Right ventricle myocardium superior (tissue), 1 donor: Measurements from ENCODE around the gene PDCD6IP. TPM values are rescaled to one million over a fixed set of nuclear protein-coding genes. Genes with fewer than 3 reads are reported as not detected.

Experiments
- ATAC-seq: fragments of 200-7000 bp; cut with Tn5 transposase; one replicate; pipeline ENCODE4 v1.9.1; 2020; ENCODE audit warnings: mild to moderate bottlenecking; ENCODE audit not compliant: poor library complexity
- DNase-seq: peaks from one replicate; pipeline ENCODE4 v3.0.0-alpha.2; 2020
- intact Hi-C: fragments of 100-400 bp; cut with DNase I; formaldehyde crosslinking; loops from one replicate; pipeline ENCODE4 v1.11.2; 2022
- total RNA-seq: library from RNA; stranded (reverse); fragmentation: NEBNext Ultra II Directional; extraction: Animal tissue kit (Norgen Biotek cat#: 25700); gene quantifications from one replicate; pipeline ENCODE4 v1.2.1, GENCODE V29; 2021
- donor health status: DM: no; HTN: yes; CAD: no; lungs with severe emphysema.

Gene PDCD6IP
- total RNA-seq, 1 donor from 2014 or later: 131 TPM

DNA sequence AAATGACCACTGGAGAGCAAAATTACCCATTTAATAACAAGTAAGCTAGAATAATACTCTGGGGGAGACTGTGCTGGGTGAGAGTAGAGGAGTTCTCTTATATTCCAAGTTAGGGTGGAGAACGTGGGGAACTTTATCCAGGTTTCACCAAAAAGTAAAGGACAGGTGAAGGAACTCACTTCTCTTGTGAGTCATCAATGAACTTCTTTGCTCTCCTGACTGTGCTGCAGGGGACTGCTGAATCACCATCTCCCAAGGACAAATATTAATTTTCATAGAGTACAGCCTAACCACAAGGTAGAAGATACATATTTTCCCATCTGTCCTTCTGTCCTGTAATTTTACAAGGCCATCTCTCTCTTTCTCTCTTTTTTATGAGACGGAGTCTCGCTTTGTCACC, 8.3 kb upstream of the PDCD6IP start:
- intact Hi-C loops: no loop called here
- ATAC-seq (no peak), DNase-seq (no peak)

DNA sequence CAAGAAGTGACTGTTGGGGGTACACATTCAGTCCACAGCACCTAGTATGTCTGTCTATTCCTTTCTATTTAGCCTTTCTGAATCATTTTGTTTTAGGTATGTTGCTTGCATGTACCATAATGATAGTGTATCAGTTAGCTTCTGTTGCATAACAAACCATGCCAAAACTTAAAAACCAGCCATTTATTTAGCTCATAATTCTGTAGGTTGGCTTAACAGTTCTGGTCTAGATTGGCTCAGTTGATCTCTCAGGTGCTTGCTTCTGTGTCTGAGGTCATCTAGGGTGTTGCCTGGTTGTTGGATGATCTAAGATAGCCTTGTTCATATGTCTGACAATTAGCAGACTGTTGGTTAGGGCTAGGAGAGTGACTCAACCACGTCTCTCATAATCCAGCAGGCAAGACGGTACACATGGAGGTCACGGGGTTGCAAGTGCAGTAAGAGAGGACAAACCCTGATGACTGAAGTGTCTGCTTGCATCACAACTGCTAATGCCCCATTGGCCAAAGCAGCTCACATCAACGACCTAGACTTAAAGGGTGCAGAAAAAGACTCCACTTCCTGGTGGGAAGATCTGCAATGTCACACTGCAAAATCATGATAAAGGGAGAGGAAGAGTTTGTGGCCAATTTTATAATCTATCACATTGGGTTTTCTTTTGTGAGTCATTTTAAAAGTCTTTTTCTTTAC, 6.8 kb upstream of the PDCD6IP start:
- peak; percentile 18 for ATAC-seq
- DNase-seq: no peak
- intact Hi-C loops: no loop called here

DNA sequence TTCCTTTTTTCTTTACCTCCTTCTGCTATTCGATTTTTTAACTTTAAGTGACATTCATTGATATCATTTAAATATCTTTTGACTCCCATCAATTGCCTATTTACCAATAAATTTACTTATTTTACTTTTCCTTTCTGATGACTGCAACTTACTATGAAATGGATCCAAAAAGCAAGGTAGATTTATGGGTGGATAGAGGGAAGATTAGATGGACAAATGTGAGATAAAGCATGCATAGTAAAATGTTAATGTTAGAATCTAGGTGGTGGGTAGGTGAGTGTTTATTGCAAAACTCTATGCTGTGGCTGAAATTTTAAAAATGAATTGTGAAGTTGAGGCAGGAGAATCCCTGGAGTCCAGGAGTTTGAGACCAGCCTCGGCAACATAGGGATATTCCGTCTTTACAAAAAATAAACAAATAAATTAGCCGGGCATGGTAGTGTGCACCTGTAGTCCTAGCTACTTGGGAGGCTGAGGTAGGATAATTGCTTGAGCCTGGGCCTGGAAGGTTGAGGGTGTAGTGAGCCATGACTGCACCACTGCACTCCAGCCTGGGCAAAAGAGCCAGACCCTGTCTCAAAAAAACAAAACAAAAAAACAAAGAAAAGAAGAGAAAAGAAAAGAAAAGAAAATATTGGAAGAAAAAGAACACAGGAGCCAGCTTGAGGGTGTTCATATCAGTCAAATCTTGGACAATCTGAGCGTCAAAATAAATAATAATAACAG, 6.1 kb upstream of the PDCD6IP start:
- DNase-seq (no peak), ATAC-seq (no peak)
- intact Hi-C loops: no loop called here

DNA sequence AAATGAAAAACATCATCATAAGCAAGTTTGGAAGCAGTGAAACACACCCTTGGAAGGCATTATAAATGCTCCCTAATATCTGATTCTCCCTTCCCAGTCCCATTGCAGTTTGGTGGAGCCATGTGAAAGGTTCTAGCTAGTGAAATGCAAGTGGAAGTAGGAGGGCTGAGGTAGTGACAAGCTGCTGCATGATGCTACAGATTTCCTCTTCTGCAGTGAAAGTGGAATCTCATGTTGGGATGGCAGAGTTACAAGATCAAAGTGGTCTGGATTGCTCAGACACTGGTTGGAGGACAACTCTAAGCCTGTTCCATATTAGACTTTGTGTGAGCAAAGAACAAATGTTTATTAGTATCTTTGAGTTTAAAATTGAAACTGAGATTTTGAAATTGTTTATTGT, 3.3 kb upstream of the PDCD6IP start:
- intact Hi-C loops: no loop called here
- ATAC-seq: no peak
- DNase-seq: no peak

DNA sequence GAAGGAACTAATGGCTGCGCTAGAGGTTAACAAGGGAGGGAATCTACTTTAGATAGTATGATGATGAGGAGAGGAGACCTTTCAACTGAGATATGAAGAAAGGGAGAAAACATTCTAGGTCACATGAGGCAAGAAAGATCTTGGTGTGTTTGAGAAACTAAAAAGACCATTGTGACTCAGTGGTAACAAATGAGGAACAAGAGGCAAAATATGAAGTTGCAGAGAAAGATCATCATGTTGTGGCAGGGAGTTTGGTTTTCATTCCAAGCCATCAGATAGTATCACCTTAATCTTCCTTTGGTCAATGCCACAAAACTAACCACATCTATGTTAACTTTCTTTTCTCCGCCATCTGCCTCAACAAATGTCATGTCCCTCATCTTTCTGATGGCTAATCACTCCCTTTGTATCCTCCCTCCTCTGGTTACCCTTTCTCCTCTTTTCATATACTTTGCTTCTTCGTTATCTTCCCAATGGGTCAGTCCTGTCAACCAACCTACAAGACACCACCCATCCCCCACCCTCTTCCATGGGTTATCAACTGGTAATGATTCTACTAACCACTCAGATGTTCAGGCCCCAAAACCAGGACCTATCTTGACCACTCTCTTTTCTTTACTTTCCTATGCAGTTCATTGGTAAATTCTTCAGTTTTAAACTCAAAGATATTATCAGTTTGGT, 2.4 kb upstream of the PDCD6IP start:
- intact Hi-C loops: no loop called here
- DNase-seq: no peak
- no peak for ATAC-seq

DNA sequence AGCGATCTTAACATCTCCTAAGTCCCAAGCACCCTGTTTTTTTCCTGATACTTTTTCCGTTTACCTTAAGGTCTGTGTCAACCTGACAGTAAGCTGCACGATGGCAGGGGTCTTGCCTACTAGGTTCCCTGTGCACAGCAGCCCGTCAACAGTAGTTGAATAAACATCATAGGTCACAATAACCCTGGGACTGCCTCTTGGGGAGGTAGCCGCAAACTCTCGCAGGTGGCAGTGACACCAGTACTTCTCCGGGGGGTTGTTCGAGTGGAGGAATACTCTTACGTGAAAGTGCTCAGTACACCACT, 365 bp upstream of the PDCD6IP start:
- DNase-seq: no peak
- ATAC-seq: peak; percentile 35
- intact Hi-C loops: no loop called here

DNA sequence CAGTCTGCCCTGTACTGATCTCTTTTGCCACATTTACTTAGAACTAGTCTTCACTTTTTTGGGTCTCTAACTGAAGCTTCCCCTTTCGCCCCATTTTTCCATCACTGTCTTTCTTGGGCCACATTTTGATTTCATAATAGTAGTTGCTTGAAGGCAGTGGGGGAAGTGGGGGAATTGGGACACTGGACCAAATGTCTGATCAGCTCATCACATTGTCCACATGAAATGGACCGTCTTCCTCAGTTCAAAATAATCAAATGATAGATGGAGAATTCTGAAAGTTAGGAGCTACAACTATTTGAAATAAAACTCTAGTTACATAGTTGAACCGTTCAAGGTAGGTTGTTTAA, 747 bp downstream of the PDCD6IP start:
- ATAC-seq (peak; percentile 2), DNase-seq (no peak)
- intact Hi-C loops: no loop called here

DNA sequence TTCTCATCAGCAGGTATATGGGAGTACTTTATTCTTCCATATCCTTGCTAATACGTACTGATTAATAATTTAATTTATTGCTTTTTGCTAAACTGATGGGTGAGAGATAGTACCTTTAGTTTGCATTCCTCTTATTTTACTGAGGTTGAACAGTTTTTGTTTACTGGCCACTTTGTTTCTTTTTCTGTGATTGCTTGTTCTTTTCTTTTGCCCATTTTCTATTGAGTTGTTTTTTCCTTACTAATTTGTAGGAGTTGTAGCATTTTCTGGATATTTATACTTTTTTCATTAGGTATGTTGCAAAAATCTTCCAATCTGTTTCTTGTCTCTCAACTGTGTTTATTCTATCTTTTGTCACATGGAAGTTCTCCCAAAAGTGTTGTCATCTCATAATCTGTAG, 4.8 kb downstream of the PDCD6IP start:
- no peak for DNase-seq
- no peak for ATAC-seq
- intact Hi-C loops: no loop called here

DNA sequence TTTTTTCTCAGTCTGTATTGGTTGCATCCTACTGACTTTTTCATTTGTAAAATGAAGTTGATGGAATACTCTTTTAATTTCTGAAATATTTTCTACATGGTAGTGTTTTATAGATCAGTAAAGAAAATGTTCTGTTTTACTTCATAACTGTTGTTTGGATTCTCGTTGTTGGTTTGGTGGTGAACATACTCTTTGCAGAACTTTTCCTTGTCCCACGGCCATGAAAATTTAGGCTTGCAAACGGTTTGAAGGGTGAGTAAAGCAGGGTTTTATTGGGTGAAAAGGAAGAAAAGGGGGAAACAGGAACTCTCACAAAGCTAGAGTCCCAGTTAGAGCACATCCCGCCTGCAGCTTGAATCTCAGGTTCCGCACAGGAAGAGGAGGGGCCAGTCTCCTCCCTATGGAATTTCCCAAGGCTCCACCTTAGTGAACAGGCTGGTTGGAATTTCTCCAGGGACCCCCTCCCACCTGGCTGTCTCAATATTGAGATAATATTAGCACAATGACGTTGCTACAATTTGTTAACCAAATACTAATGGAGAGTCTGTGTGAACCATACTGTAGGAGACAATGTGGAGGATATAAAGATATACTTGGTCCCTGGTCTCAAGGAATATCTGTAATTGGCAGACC, 5.6 kb downstream of the PDCD6IP start:
- no peak for DNase-seq
- intact Hi-C loops: no loop called here

DNA sequence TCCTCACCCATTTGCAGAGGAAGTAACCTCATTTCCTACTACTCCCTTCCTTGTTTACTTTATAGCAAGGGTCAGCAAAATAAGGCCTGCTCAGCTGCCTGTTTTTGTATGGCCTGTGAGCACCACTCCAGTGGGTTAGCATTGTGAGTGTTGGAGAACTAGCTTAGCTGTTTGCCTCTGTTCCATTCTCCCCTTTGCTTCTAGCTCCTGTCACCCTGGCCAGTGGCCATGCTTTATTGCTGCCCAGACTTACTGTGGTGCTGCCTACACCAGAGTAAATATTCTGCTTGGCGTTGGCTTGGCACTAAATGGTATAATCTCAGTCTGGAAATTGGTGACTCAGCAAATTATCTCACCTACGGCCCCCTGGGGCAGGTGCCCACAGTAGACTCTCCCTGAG, 8.8 kb downstream of the PDCD6IP start:
- ATAC-seq: peak; percentile 66
- DNase-seq: peak; percentile 52
- intact Hi-C loops: no loop called here

More for the DNA sequence above, 5.6 kb downstream of the PDCD6IP start:
- ATAC-seq: no peak

DNA sequence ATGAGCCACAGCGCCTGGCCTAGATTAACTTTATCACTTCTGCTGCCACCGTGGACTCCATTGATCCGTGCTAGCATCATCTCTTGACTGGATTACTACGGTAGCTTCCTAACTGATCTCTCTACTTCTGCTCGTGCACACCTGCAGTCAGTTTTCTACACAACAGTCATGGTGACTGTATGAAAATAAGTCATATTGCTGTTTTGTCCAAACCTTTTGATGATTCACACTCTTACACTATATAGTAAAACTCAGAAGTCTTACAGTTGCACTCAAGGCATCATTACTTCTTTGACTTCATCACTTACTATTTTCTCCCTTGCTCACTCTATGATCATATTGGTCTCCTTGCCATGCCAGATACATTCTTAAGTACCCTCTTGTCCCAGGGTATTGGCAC, 10.1 kb downstream of the PDCD6IP start:
- intact Hi-C loops: no loop called here
- DNase-seq (no peak), ATAC-seq (no peak)

DNA sequence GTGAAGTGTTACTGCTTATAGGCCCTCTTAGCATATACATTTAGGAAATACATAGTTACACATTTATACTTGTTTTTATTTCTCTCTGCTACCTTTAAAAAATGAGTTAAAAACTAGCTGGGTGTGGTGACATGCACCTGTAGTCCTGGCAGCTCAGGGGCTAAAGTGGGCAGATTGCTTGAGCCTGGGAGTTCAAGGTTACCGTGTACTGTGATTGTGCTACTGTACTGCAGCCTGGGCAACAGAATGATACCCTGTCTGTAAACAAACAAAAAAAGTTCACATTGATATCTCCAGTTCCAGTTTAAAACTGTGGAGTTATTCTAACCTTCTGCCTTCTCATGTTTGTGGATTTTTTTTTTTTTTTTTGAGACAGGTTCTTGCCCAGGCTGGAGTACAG, 12.1 kb downstream of the PDCD6IP start:
- DNase-seq (no peak), ATAC-seq (peak; percentile 61)
- intact Hi-C loops: no loop called here

DNA sequence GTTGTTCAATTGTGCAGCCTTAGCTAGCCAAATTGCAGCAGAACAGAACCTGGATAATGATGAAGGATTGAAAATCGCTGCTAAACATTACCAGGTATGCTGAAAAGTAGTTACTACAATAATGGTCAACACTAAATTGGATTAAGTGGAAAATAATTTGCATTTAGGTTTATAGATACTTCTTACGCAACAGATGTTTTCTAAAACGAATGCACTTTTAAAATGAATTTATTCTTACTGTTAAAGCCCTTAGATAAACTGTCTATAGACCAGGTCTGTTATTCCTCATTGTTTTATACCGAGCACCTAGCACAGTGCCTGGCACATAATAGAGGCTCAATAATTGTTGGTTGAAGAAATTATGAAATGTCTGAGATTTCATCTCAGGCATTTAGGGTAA, 23.6 kb downstream of the PDCD6IP start:
- ATAC-seq (no peak), DNase-seq (no peak)
- intact Hi-C loops: no loop called here

DNA sequence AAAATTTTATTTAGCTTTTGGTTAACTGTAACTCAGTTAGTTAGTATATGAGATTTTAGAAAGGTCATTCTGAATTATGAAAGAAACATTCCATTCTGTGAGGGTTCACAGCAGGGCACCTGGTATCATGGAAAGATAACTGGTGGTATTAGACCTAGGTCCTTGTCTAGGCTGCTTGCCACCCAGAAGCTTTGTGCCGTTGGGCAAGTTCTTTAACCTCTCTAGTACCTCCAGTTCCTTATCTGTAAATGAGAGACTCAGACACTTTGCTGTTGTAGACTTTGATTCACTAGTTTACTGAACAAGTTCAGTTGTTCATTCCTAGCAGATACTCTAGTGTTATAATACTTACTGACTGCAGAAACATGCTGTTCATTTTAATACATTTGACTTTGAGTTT, 25.4 kb downstream of the PDCD6IP start:
- ATAC-seq (no peak), DNase-seq (no peak)
- intact Hi-C loops: no loop called here

DNA sequence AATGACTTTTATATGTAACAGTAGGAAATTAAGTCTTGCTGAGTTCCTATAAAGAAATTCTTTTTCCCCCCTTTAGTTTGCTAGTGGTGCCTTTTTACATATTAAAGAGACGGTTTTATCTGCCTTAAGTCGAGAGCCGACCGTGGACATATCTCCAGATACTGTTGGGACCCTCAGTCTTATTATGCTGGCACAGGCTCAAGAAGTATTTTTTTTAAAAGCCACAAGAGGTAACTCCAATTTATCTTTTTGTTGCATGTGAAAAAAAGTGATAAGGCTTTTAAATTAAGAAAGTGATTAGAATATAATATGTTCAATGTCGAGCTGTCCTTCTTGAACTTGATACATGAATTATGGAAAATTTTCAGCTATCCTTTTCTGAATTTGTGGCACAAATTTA, 26.7 kb downstream of the PDCD6IP start:
- DNase-seq (no peak), ATAC-seq (no peak)
- intact Hi-C loops: no loop called here

DNA sequence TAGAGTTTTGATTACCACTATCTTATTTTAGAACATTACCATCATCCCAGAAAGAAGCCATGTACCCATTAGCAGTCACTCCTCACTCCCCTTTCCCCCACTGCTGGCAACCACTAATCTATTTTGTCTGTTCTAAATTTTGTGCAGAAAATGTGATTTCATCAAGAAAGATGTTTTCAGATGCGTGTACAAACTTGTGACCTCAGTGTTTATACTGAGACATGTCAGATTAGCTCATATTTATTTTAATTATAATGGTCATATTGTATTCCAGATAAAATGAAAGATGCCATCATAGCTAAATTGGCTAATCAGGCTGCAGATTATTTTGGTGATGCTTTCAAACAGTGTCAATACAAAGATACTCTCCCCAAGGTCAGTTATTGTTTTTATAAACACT, 27.8 kb downstream of the PDCD6IP start:
- DNase-seq (no peak), ATAC-seq (no peak)
- intact Hi-C loops: no loop called here

DNA sequence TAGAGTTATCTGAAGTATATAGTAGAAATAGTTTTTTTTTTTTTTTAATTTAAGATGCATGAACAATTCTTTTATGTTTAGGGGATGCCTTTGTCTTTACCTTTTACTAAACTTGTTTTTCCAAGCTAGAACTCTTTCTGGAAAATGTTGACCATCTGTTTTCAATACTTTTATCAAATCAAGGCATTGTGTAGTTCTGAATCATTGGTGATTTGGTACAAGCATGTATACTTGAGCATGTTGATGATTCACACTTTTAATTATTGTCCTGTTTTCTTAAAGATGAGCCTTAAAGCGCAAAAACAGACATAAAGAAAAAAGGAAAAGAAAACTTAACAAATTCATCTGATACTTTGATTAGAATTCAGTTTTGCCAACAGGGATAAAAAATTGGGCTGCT, 28.3 kb downstream of the PDCD6IP start:
- intact Hi-C loops: no loop called here

DNA sequence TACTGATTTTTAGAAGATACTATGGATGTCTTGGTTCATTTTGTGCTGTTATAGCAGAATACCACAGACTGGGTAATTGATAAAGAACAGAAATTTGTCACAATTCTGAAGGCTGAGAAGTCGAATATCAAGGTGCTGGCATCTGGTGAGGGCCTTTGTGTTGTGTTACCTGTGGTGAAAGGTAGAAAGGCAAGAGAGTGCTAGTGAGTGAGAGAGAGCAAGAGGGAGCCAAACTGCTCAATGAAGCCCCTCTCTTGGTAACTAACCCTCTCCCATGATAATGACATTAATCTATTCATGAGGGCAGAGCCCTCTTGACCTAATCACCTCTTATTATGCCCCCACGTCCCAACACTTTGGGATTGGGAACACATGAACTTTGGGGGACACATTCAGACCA, 31.3 kb downstream of the PDCD6IP start:
- ATAC-seq (no peak), DNase-seq (no peak)
- intact Hi-C loops: no loop called here

More for the DNA sequence above, 28.3 kb downstream of the PDCD6IP start:
- ATAC-seq (no peak), DNase-seq (no peak)

DNA sequence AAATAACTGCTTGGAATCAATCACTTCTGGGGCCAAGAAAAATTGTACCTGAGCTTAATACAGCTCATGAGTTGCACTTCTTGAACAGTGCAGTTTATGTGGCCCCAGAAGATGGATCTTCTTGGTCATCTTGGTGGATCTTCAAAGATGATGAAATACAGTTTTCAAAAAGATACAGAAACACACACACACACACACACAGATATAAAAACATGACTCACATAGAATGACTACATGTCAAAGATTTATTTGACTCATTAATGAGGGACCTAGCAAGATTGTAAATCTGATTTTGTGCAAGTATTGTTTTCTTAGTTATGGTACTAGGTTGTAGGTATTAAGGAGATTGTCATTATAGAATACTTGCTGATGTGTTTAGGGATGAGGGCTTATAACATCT, 32.6 kb downstream of the PDCD6IP start:
- intact Hi-C loops: no loop called here
- ATAC-seq: no peak

More for the DNA sequence above, 32.6 kb downstream of the PDCD6IP start:
- no peak for DNase-seq
